Stomach (tissue), 9 donors: Measurements from ENCODE around the gene MYT1. TPM values are rescaled to one million over a fixed set of nuclear protein-coding genes. Genes with fewer than 3 reads are reported as not detected.

Experiments
- DNase-seq, 2 donors: peaks; one replicate each; pipeline versions ENCODE4 v3.0.0 to v3.0.0-alpha.2; 2013 to 2019
- H3K27ac ChIP-seq, 5 donors: fragments of 200-600 bp in 4 of 5; sonication (generic) in 4 of 5; one replicate each; pipeline ENCODE4 v1.5.1; 2013 to 2019; ENCODE audit warnings: mild to moderate bottlenecking in 1 of 5, moderate library complexity in 1 of 5
- H3K27me3 ChIP-seq, 3 donors: fragments of 200-600 bp; sonication (generic); one replicate each; pipeline ENCODE4 v1.5.1; 2017 to 2019; ENCODE audit warnings: mixed run types in 1 of 3
- H3K36me3 ChIP-seq, 4 donors: fragments of 200-600 bp; sonication (generic); 1 replicate in 3 of 4; 2 replicates in 1 of 4; pipeline ENCODE4 v1.5.1; 2016 to 2019
- H3K4me1 ChIP-seq, 4 donors: fragments of 200-600 bp; sonication (generic); one replicate each; pipeline ENCODE4 v1.5.1; 2016 to 2019
- H3K4me3 ChIP-seq, 4 donors: fragments of 200-600 bp; sonication (generic) in 3 of 4; one replicate each; pipeline ENCODE4 v1.5.1; 2016 to 2019; ENCODE audit warnings: mild to moderate bottlenecking in 1 of 4
- H3K9me3 ChIP-seq, 4 donors: fragments of 200-600 bp; sonication (generic); one replicate each; pipeline ENCODE4 v1.5.1; 2016 to 2019
- CTCF ChIP-seq, 7 experiments: fragments of 450-650 bp in 4 of 7; fragments of 200-600 bp in 3 of 7; sonication (generic) in 3 of 7; IDR thresholded peaks; one replicate each; pipeline ENCODE4 v1.5.1; 2016 to 2019; ENCODE audit warnings: antibody characterized with exemption in 7 of 7, control low read depth in 2 of 7, mild to moderate bottlenecking in 1 of 7
- EP300 ChIP-seq: sonication (generic); formaldehyde crosslinking; IDR thresholded peaks from one replicate; pipeline ENCODE4 v1.6.1; 2017; ENCODE audit warnings: antibody characterized with exemption
- POLR2A ChIP-seq, 4 donors: fragments of 450-650 bp; IDR thresholded peaks; one replicate each; pipeline ENCODE4 v1.6.1; 2016; ENCODE audit warnings: antibody characterized with exemption in 4 of 4, control low read depth in 2 of 4, mild to moderate bottlenecking in 1 of 4, moderate library complexity in 1 of 4
- POLR2AphosphoS5 ChIP-seq, 3 donors: sonication (generic); formaldehyde crosslinking; IDR thresholded peaks; one replicate each; pipeline ENCODE4 v1.6.1; 2016; ENCODE audit warnings: antibody characterized with exemption in 3 of 3
- WGBS, 5 donors: extraction: QIAGEN DNeasy Blood & Tissue Kit in 3 of 5; methylation state at CpG; one replicate each; pipeline versions ENCODE4 v1.1.5 to v1.1.7; 2013 to 2018; 5-methylcytosine and 5-hydroxymethylcytosine counted together
- intact Hi-C: fragments of 100-400 bp; cut with DNase I; formaldehyde crosslinking; loops from one replicate; pipeline ENCODE4 v1.15.1; 2023; ENCODE audit warnings: low total_unique reads
- polyA plus RNA-seq, 3 donors: library from polyadenylated mRNA; stranded (reverse); fragments of 200-250 nt; gene quantifications; one replicate each; pipeline ENCODE4 v1.2.3, GENCODE V29; 2013
- total RNA-seq, 5 donors: library from RNA; depleted of rRNA; stranded (reverse); fragments of >200 nt; gene quantifications; one replicate each; pipeline versions ENCODE4 v1.1.0 to v1.2.3, GENCODE V29; 2014 to 2016
- donor health status: healthy with polysubstance abuse.
- donor health status: Bipolar disorder and iron deficiency.
- donor health status: healthy.

Gene MYT1
- total and polyA plus RNA-seq, 8 donors: 0.08 to 0.55 (median 0.25) TPM; not detected in 5

- intact Hi-C loops: no loop called here
- 88 to 94% (median 89%) methylated on average over 10 of the region's 10 CpGs for WGBS, 5 donors
These were observed 103.9 kb downstream of the MYT1 start for GRCh38 chr20:64268174-64268573.

GRCh38 chr20:64269604-64270411 lies 105.6 kb downstream of the MYT1 start:
- no peak for TF ChIP-seq POLR2A (IDR thresholded peaks at IDR 0.05)
- no peak for TF ChIP-seq POLR2AphosphoS5 (IDR thresholded peaks at IDR 0.05)
- TF ChIP-seq CTCF (IDR thresholded peaks at IDR 0.05): no peak
- intact Hi-C loops: no loop called here
- WGBS, 5 donors: 94 to 97% (median 95%) methylated on average over 52 to 53 of the region's 53 CpGs
- DNase-seq: no peak
- Histone ChIP-seq H3K27me3 (no peaks in the 10 kb centered on the region), H3K4me3 (no peak overlapping the region), H3K4me1 (no peaks in the 10 kb centered on the region), H3K9me3 (no peaks in the 10 kb centered on the region), H3K27ac (no peak overlapping the region), H3K36me3 (peaks cover 24 to 73% (median 63%) of the 10 kb centered on the region in 4 donors)

More at GRCh38 chr20:64268174-64268573, 103.9 kb downstream of the MYT1 start:
- Histone ChIP-seq H3K27me3 (no peaks in the 10 kb centered on the region), H3K9me3 (no peaks in the 10 kb centered on the region), H3K27ac (no peak overlapping the region), H3K4me3 (no peak overlapping the region), H3K36me3 (peaks cover 18 to 71% (median 47%) of the 10 kb centered on the region in 4 donors), H3K4me1 (no peaks in the 10 kb centered on the region)
- DNase-seq: no peak
- TF ChIP-seq CTCF (IDR thresholded peaks at IDR 0.05): no peak
- no peak for TF ChIP-seq POLR2A (IDR thresholded peaks at IDR 0.05)
- peak in 1 of 3 donors; percentile 56 for TF ChIP-seq POLR2AphosphoS5 (IDR thresholded peaks at IDR 0.05)
- TF ChIP-seq EP300: no peak

GRCh38 chr20:64271636-64272035 lies 107.4 kb downstream of the MYT1 start:
- 91 to 95% (median 93%) methylated on average over 11 of the region's 11 CpGs for WGBS, 5 donors
- H3K27ac ChIP-seq: no peak overlapping the region
- no peaks in the 10 kb centered on the region for H3K4me1 ChIP-seq
- H3K36me3 ChIP-seq: peaks cover 24 to 62% (median 52%) of the 10 kb centered on the region in 4 donors
- intact Hi-C loops: no loop called here
- TF ChIP-seq POLR2A (IDR thresholded peaks at IDR 0.05) (no peak), CTCF (IDR thresholded peaks at IDR 0.05) (no peak), POLR2AphosphoS5 (IDR thresholded peaks at IDR 0.05) (no peak), EP300 (no peak)
- no peaks in the 10 kb centered on the region for H3K9me3 ChIP-seq
- H3K27me3 ChIP-seq: no peaks in the 10 kb centered on the region
- no peak for DNase-seq
- H3K4me3 ChIP-seq: no peak overlapping the region

GRCh38 chr20:64273109-64273508 lies 108.9 kb downstream of the MYT1 start:
- 89 to 93% (median 92%) methylated on average over 19 of the region's 19 CpGs for WGBS, 5 donors
- DNase-seq: no peak

More at GRCh38 chr20:64273109-64273508, 108.9 kb downstream of the MYT1 start:
- no peak overlapping the region for H3K4me3 ChIP-seq
- H3K27ac ChIP-seq: no peak overlapping the region
- no peaks in the 10 kb centered on the region for H3K9me3 ChIP-seq
- no peaks in the 10 kb centered on the region for H3K27me3 ChIP-seq
- TF ChIP-seq POLR2AphosphoS5 (IDR thresholded peaks at IDR 0.05) (no peak), EP300 (no peak), POLR2A (IDR thresholded peaks at IDR 0.05) (no peak), CTCF (IDR thresholded peaks at IDR 0.05) (no peak)
- H3K36me3 ChIP-seq: peaks cover 19 to 54% (median 45%) of the 10 kb centered on the region in 4 donors
- no peaks in the 10 kb centered on the region for H3K4me1 ChIP-seq
- intact Hi-C loops: no loop called here
